ENCODE results near the gene RGS4. TPM values are rescaled to one million over a fixed set of nuclear protein-coding genes. Genes with fewer than 3 reads are reported as not detected.

The RGS4 gene
- total RNA-seq, 1 experiment from 2014 or later, result not detected

DNA sequence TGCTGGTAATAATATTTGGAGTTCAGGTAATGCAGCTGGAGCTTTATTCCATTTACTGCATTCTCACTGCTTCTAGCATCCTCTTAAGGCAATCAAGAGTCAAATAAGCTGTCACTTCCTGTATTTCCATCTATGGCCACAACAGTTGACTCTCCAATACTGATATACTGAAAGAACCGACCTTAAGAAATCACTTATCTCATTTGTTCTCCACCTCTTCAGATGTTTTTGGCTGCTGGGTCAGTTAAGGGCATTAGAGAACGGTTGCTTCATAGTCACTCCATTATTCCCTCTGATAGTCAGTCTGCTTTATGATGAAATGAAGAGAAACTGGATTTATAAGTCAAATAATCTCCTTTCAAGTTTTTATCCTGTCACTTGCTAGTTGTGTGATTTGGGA, 14.2 kb upstream of the RGS4 start:
- no peak overlapping the region for H3K27ac Mint-ChIP-seq
- H3K27ac ChIP-seq (ENCODE audit: insufficient read length, low read depth, low read length), result no peak overlapping the region

More for the DNA sequence above, 14.2 kb upstream of the RGS4 start:
- H3K4me1 ChIP-seq (ENCODE audit: insufficient read depth, low read length), result no peaks in the 10 kb centered on the region
- no peak overlapping the region for H3K18ac ChIP-seq (ENCODE audit: insufficient read length, low read depth, low read length)
- H4K20me1 ChIP-seq (ENCODE audit: control insufficient read depth, insufficient read depth, insufficient read length), result no peaks in the 10 kb centered on the region
- no peaks in the 10 kb centered on the region for H3K4me1 Mint-ChIP-seq
- no peak overlapping the region for H2BK15ac ChIP-seq (ENCODE audit: low read depth, low read length)
- no peaks in the 10 kb centered on the region for H3K23me2 ChIP-seq (ENCODE audit: insufficient read length, low read depth, low read length, poor library complexity, severe bottlenecking)
- H3K4me2 ChIP-seq (ENCODE audit: insufficient read depth, insufficient read length, low read length), result no peak overlapping the region
- H4K5ac ChIP-seq (ENCODE audit: insufficient read length, low read depth, low read length), result no peak overlapping the region
- H2AFZ ChIP-seq (ENCODE audit: low read length), result no peak overlapping the region
- no CpG with 5 or more reads among the region's 2 CpGs for WGBS (ENCODE audit: extremely low coverage, insufficient read length, low lambda C conversion rate)
- no peak overlapping the region for H2BK120ac ChIP-seq (ENCODE audit: low read depth, low read length, poor library complexity, severe bottlenecking)
- no peaks in the 10 kb centered on the region for H3K36me3 Mint-ChIP-seq (ENCODE audit: insufficient read depth in 1 of 3, low read depth in 3 of 3)
- TF ChIP-seq, protein P1, sequence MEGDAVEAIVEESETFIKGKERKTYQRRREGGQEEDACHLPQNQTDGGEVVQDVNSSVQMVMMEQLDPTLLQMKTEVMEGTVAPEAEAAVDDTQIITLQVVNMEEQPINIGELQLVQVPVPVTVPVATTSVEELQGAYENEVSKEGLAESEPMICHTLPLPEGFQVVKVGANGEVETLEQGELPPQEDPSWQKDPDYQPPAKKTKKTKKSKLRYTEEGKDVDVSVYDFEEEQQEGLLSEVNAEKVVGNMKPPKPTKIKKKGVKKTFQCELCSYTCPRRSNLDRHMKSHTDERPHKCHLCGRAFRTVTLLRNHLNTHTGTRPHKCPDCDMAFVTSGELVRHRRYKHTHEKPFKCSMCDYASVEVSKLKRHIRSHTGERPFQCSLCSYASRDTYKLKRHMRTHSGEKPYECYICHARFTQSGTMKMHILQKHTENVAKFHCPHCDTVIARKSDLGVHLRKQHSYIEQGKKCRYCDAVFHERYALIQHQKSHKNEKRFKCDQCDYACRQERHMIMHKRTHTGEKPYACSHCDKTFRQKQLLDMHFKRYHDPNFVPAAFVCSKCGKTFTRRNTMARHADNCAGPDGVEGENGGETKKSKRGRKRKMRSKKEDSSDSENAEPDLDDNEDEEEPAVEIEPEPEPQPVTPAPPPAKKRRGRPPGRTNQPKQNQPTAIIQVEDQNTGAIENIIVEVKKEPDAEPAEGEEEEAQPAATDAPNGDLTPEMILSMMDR (conservative IDR thresholded peaks at IDR 0.05), result no peak
- no peaks in the 10 kb centered on the region for H3K27me3 Mint-ChIP-seq (ENCODE audit: low read depth)
- H3T11ph ChIP-seq (ENCODE audit: low read length), result no peak overlapping the region
- H3K9me3 ChIP-seq (ENCODE audit: control insufficient read depth, low read depth, low read length), result no peaks in the 10 kb centered on the region
- no peak overlapping the region for H3K9ac ChIP-seq (ENCODE audit: extremely low read depth, insufficient read length, low read length)
- no peaks in the 10 kb centered on the region for H3K27me3 ChIP-seq (ENCODE audit: insufficient read depth, low read length)
- H3K4me3 Mint-ChIP-seq, result no peak overlapping the region
- no peaks in the 10 kb centered on the region for H3K79me2 ChIP-seq (ENCODE audit: insufficient read depth, low read length)
- DNase-seq, result no peak
- H2BK12ac ChIP-seq (ENCODE audit: insufficient read length, low read depth, low read length), result no peak overlapping the region
- H2BK20ac ChIP-seq (ENCODE audit: low read depth, low read length, poor library complexity, severe bottlenecking), result no peak overlapping the region
- no peak overlapping the region for H4K91ac ChIP-seq (ENCODE audit: insufficient read length, low read depth, low read length)
- no peaks in the 10 kb centered on the region for H3K9me3 Mint-ChIP-seq
- no peak overlapping the region for H2AK5ac ChIP-seq (ENCODE audit: insufficient read length, low read length)
- H3K4ac ChIP-seq (ENCODE audit: low read depth, low read length), result no peak overlapping the region
- H3K79me1 ChIP-seq (ENCODE audit: insufficient read depth, low read depth, low read length, poor library complexity, severe bottlenecking), result no peaks in the 10 kb centered on the region
- H4K8ac ChIP-seq (replicated peaks; ENCODE audit: insufficient read length, low read depth, low read length), result no peak overlapping the region
- H3K23ac ChIP-seq (ENCODE audit: insufficient read length, low read depth, low read length), result no peak overlapping the region
- H3K14ac ChIP-seq (ENCODE audit: insufficient read depth, low read length), result no peak overlapping the region
- H3K56ac ChIP-seq (ENCODE audit: insufficient read length, low read depth, low read length), result no peak overlapping the region
- no peak overlapping the region for H2BK5ac ChIP-seq (ENCODE audit: insufficient read length, low read length)
